ENCODE data around the gene RNASET2. TPM values are rescaled to one million over a fixed set of nuclear protein-coding genes. Genes with fewer than 3 reads are reported as not detected.
A peak's percentile ranks its signal among the peaks of the same experiment; 100 is the strongest.

Gene RNASET2
- polyA plus RNA-seq, 2 of the 4 experiments (the other 2 are of a cell fraction), result 9.3 to 11.2 TPM

GRCh38 chr6:166955121-166955864 lies 1.1 kb downstream of the RNASET2 start:
- WGBS (ENCODE audit: missing lambda C conversion rate), result 46% methylated on average over 15 of the region's 52 CpGs
- H3K4me1 ChIP-seq, result no peaks in the 10 kb centered on the region; the same call in 2 of the 3 replicates
- ChIA-PET CTCF (no interaction called here), POLR2A (no interaction called here)
- FAIRE-seq (no peak), DNase-seq (ENCODE audit: low read depth in 1 of 2, low spot score in 1 of 2) (peak; percentile 3), ATAC-seq (peak; percentile 2 to 10; a peak in 2 of 6 replicates)
- H3K9me3 ChIP-seq, result no peaks in the 10 kb centered on the region
- H3K27ac ChIP-seq, result peak overlapping the region; percentile 68 to 89
- peak overlapping the region; percentile 88 for H3K4me3 ChIP-seq
- TF ChIP-seq RNF2 (IDR thresholded peaks at IDR 0.05; ENCODE audit: borderline replicate concordance, low read depth) (no peak), SMC3 (IDR thresholded peaks at IDR 0.05) (no peak), FOXS1 (CRISPR knock-in tag; IDR thresholded peaks at IDR 0.05) (no peak), EP300 (IDR thresholded peaks at IDR 0.05) (no peak), CEBPB (IDR thresholded peaks at IDR 0.05) (no peak), CBX8 (IDR thresholded peaks at IDR 0.05) (no peak), RCOR1 (IDR thresholded peaks at IDR 0.05; ENCODE audit: low read depth, low read length) (no peak), NR3C1 (IDR thresholded peaks at IDR 0.05) (no peak), E2F6 (IDR thresholded peaks at IDR 0.05; ENCODE audit: borderline replicate concordance, low read depth) (no peak), FOSB (CRISPR knock-in tag; IDR thresholded peaks at IDR 0.05) (no peak), BCL3 (IDR thresholded peaks at IDR 0.05) (no peak), ELK1 (IDR thresholded peaks at IDR 0.05; ENCODE audit: low read depth, low read length) (no peak), USF2 (IDR thresholded peaks at IDR 0.05) (no peak), MAFK (IDR thresholded peaks at IDR 0.05; ENCODE audit: partially characterized antibody) (no peak), HDAC2 (IDR thresholded peaks at IDR 0.05) (no peak), EHMT2 (IDR thresholded peaks at IDR 0.05; ENCODE audit: low read depth) (no peak), CHD4 (IDR thresholded peaks at IDR 0.05; ENCODE audit: borderline replicate concordance) (no peak)
- H3K4me2 ChIP-seq, result peak overlapping the region; percentile 98

- DNase-seq (ENCODE audit: low read depth in 1 of 2, low spot score in 1 of 2) (no peak), FAIRE-seq (no peak)
- POLR2A ChIA-PET, result interaction anchor here (0.6 kb wide), 1 partner anchor 34 kb away, joined by 5 read pairs; no protein-coding TSS in a partner anchor
These were observed 2.1 kb downstream of the RNASET2 start for GRCh38 chr6:166954118-166954713.

More at GRCh38 chr6:166954118-166954713, 2.1 kb downstream of the RNASET2 start:
- Histone ChIP-seq H3K4me1 (no peaks in the 10 kb centered on the region; the same call in 2 of the 3 replicates), H3K4me3 (no peak overlapping the region), H3K27ac (no peak overlapping the region), H3K9me3 (no peaks in the 10 kb centered on the region), H3K4me2 (no peak overlapping the region)
- TF ChIP-seq EP300 (IDR thresholded peaks at IDR 0.05), result no peak
- CTCF ChIA-PET, result interaction anchor here (0.6 kb wide), 2 partner anchors 152 to 182 kb away, joined by 3 to 4 read pairs; no protein-coding TSS in a partner anchor
- ATAC-seq, result no peak
- WGBS (ENCODE audit: missing lambda C conversion rate), result 89% methylated on average over 6 of the region's 6 CpGs

Data from A549 (cell line).